GM12875 (cell line): ENCODE measurements around the gene UBE2C.

ENCODE experiments used
- H3K4me3 ChIP-seq: one replicate; pipeline ENCODE4 v1.5.1; 2011; ENCODE audit warnings: low read depth, low read length, control low read depth
- CTCF ChIP-seq: IDR thresholded peaks from 2 replicates; pipeline ENCODE4 v1.5.1; 2011; ENCODE audit warnings: low read depth, mild to moderate bottlenecking, control low read depth, inconsistent platforms, low read length, moderate library complexity, borderline replicate concordance; ENCODE audit not compliant: insufficient read depth

UBE2C gene

GRCh38 chr20:45833883-45834796 is 21.7 kb downstream of the UBE2C start:
- TF ChIP-seq CTCF = no peak
- peak overlapping the region; percentile 58 for H3K4me3 ChIP-seq

GRCh38 chr20:45834797-45835161 is 22.3 kb downstream of the UBE2C start:
- H3K4me3 ChIP-seq = no peak overlapping the region
- TF ChIP-seq CTCF = no peak

GRCh38 chr20:45835329-45835765 is 22.9 kb downstream of the UBE2C start:
- H3K4me3 ChIP-seq = no peak overlapping the region
- no peak for TF ChIP-seq CTCF

- TF ChIP-seq CTCF = no peak
- no peak overlapping the region for H3K4me3 ChIP-seq
Measured at GRCh38 chr20:45835825-45836224, 23.4 kb downstream of the UBE2C start.

GRCh38 chr20:45836841-45837240 is 24.4 kb downstream of the UBE2C start:
- TF ChIP-seq CTCF = no peak
- H3K4me3 ChIP-seq = no peak overlapping the region

- no peak overlapping the region for H3K4me3 ChIP-seq
Measured at GRCh38 chr20:45840700-45841198, 28.3 kb downstream of the UBE2C start.

More at GRCh38 chr20:45840700-45841198, 28.3 kb downstream of the UBE2C start:
- TF ChIP-seq CTCF = no peak
